Activated CD8-positive, alpha-beta T cell treated with anti-CD3 and anti-CD28 coated beads for 36 hours (primary cell): Measurements from ENCODE around the gene APBB2. TPM values are rescaled to one million over a fixed set of nuclear protein-coding genes. Genes with fewer than 3 reads are reported as not detected.

ENCODE experiments used
- ATAC-seq: fragments of 200-7000 bp; cut with Tn5 transposase; one replicate; pipeline ENCODE4 v1.10.0; 2021; ENCODE audit warnings: mild to moderate bottlenecking, moderate library complexity
- CTCF ChIA-PET: fragments of 350-600 bp; sonication (Branson Sonifier 250); formaldehyde crosslinking; loops from one replicate; lab custom pipeline; 2021; ENCODE audit warnings: antibody characterized with exemption; lab: Charles Lee
- POLR2A ChIA-PET: fragments of 350-600 bp; sonication (Branson Sonifier 250); formaldehyde crosslinking; loops from one replicate; lab custom pipeline; 2021; ENCODE audit warnings: antibody characterized with exemption; lab: Charles Lee
- DNase-seq: peaks from one replicate; pipeline ENCODE4 v3.0.0-alpha.2; 2020
- H3K27ac Mint-ChIP-seq: one replicate; pipeline ENCODE4 v1.8.0; 2021; ENCODE audit warnings: mild to moderate bottlenecking, mixed read lengths
- H3K27me3 Mint-ChIP-seq: one replicate; pipeline ENCODE4 v1.8.0; 2021; ENCODE audit warnings: mixed read lengths
- H3K36me3 Mint-ChIP-seq: one replicate; pipeline ENCODE4 v1.8.0; 2021; ENCODE audit warnings: low read depth, mixed read lengths
- H3K4me1 Mint-ChIP-seq: one replicate; pipeline ENCODE4 v1.8.0; 2021; ENCODE audit warnings: low read depth, mixed read lengths
- H3K4me3 Mint-ChIP-seq: one replicate; pipeline ENCODE4 v1.8.0; 2021; ENCODE audit warnings: mild to moderate bottlenecking, moderate library complexity, mixed read lengths
- H3K9me3 Mint-ChIP-seq: one replicate; pipeline ENCODE4 v1.8.0; 2021; ENCODE audit warnings: mixed read lengths
- CTCF ChIP-seq: fragments of 200-600 bp; IDR thresholded peaks from one replicate; pipeline ENCODE4 v1.8.0; 2022; ENCODE audit warnings: antibody characterized with exemption, mild to moderate bottlenecking
- intact Hi-C: fragments of 100-400 bp; cut with micrococcal nuclease; formaldehyde crosslinking; loops from one replicate; pipeline ENCODE4 v1.10.0; 2022
- total RNA-seq, 2 experiments: library from RNA; stranded (reverse); gene quantifications; one replicate each; pipeline ENCODE4 v1.2.3, GENCODE V29; 2021

The APBB2 gene
- total RNA-seq, 2 experiments from 2014 or later: 0.89 to 2.3 TPM

- H3K27ac Mint-ChIP-seq: no peak overlapping the region
- no peak overlapping the region for H3K4me3 Mint-ChIP-seq
- no peak for ATAC-seq
- H3K9me3 Mint-ChIP-seq: no peaks in the 10 kb centered on the region
- POLR2A ChIA-PET: no interaction called here
- no peaks in the 10 kb centered on the region for H3K4me1 Mint-ChIP-seq
- DNase-seq: no peak
- no peaks in the 10 kb centered on the region for H3K27me3 Mint-ChIP-seq
- intact Hi-C loops: no loop called here
- H3K36me3 Mint-ChIP-seq: no peaks in the 10 kb centered on the region
- CTCF ChIA-PET: no interaction called here
- no peak for TF ChIP-seq CTCF
These were observed 92.4 kb downstream of the APBB2 start for GRCh38 chr4:41121906-41122305.

GRCh38 chr4:41120297-41121217 is 93.8 kb downstream of the APBB2 start:
- CTCF ChIA-PET: interaction anchor here (1.0 kb wide), 1 partner anchor 197 kb away, joined by 4 read pairs; no protein-coding TSS in a partner anchor
- Mint-ChIP-seq H3K27me3 (no peaks in the 10 kb centered on the region), H3K27ac (no peak overlapping the region), H3K4me3 (no peak overlapping the region), H3K36me3 (no peaks in the 10 kb centered on the region), H3K4me1 (no peaks in the 10 kb centered on the region), H3K9me3 (no peaks in the 10 kb centered on the region)
- ATAC-seq (no peak), DNase-seq (no peak)
- no peak for TF ChIP-seq CTCF
- intact Hi-C loops: no loop called here
- POLR2A ChIA-PET: no interaction called here

GRCh38 chr4:41119867-41120295 is 94.5 kb downstream of the APBB2 start:
- Mint-ChIP-seq H3K9me3 (no peaks in the 10 kb centered on the region), H3K27me3 (no peaks in the 10 kb centered on the region)
- intact Hi-C loops: no loop called here

GRCh38 chr4:41111791-41112190 is 102.6 kb downstream of the APBB2 start:
- Mint-ChIP-seq H3K27me3 (no peaks in the 10 kb centered on the region), H3K4me3 (no peak overlapping the region), H3K27ac (no peak overlapping the region), H3K4me1 (no peaks in the 10 kb centered on the region), H3K9me3 (no peaks in the 10 kb centered on the region), H3K36me3 (no peaks in the 10 kb centered on the region)
- no peak for TF ChIP-seq CTCF
- ChIA-PET POLR2A (no interaction called here), CTCF (no interaction called here)
- intact Hi-C loops: no loop called here
- ATAC-seq (no peak), DNase-seq (no peak)

More at GRCh38 chr4:41119867-41120295, 94.5 kb downstream of the APBB2 start:
- no peak for DNase-seq
- Mint-ChIP-seq H3K4me3 (no peak overlapping the region), H3K4me1 (no peaks in the 10 kb centered on the region), H3K27ac (no peak overlapping the region), H3K36me3 (no peaks in the 10 kb centered on the region)
- ATAC-seq: no peak
- CTCF ChIA-PET: interaction anchor here (1.0 kb wide), 1 partner anchor 196 kb away, joined by 4 read pairs; no protein-coding TSS in a partner anchor
- POLR2A ChIA-PET: no interaction called here
- TF ChIP-seq CTCF: no peak

- Mint-ChIP-seq H3K36me3 (no peaks in the 10 kb centered on the region), H3K27me3 (no peaks in the 10 kb centered on the region), H3K4me3 (no peak overlapping the region), H3K4me1 (no peaks in the 10 kb centered on the region), H3K9me3 (no peaks in the 10 kb centered on the region), H3K27ac (no peak overlapping the region)
- ATAC-seq: no peak
- no peak for DNase-seq
- intact Hi-C loops: no loop called here
- ChIA-PET POLR2A (no interaction called here), CTCF (no interaction called here)
- no peak for TF ChIP-seq CTCF
These were observed 104.3 kb downstream of the APBB2 start for GRCh38 chr4:41110050-41110449.
